Measurements from ENCODE around the gene B3GALT6.

Gene B3GALT6

GRCh38 chr1:1199961-1200875 lies 31.8 kb upstream of the B3GALT6 start:
- DNase-seq, result no peak
- intact Hi-C loops (cut with DNase I), result no loop called here

- DNase-seq, result peak in 41 of 42 donors; percentile 41 to 88 (median 73)
- intact Hi-C loops (cut with DNase I), result no loop called here
Observed at GRCh38 chr1:1200876-1201810, 30.9 kb upstream of the B3GALT6 start.

- intact Hi-C loops (cut with DNase I), result no loop called here
- DNase-seq, result no peak
Observed at GRCh38 chr1:1202831-1203560, 29.0 kb upstream of the B3GALT6 start.

- intact Hi-C loops (cut with DNase I), result no loop called here
- DNase-seq, result no peak
Observed at GRCh38 chr1:1203561-1204424, 28.2 kb upstream of the B3GALT6 start.

DNA sequence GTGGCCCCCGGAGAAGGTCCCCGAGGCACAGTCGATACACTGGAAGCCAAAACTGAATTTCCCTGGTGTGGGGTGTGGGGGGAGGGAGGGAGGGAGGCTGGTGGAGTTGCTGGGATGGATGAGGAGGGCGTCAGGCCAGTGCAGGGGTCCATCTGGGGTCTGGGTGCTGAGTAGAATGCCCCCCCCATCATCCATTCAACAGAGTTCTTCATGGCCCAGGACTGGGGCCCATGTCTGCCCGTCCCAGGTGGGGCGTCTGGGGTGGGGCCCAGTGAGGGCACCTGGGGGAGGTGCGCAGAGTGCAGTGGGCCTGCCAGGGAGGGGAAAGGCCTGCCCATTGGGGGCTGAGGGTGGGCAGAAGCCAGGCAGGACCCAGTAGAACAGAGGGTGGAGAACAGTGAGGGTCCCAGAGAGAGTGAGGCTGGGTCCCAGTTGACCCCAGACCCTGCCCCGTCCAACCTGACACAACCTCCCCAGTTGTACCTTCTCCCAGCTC lies 27.6 kb upstream of the B3GALT6 start:
- no peak for DNase-seq
- intact Hi-C loops (cut with DNase I), result no loop called here

DNA sequence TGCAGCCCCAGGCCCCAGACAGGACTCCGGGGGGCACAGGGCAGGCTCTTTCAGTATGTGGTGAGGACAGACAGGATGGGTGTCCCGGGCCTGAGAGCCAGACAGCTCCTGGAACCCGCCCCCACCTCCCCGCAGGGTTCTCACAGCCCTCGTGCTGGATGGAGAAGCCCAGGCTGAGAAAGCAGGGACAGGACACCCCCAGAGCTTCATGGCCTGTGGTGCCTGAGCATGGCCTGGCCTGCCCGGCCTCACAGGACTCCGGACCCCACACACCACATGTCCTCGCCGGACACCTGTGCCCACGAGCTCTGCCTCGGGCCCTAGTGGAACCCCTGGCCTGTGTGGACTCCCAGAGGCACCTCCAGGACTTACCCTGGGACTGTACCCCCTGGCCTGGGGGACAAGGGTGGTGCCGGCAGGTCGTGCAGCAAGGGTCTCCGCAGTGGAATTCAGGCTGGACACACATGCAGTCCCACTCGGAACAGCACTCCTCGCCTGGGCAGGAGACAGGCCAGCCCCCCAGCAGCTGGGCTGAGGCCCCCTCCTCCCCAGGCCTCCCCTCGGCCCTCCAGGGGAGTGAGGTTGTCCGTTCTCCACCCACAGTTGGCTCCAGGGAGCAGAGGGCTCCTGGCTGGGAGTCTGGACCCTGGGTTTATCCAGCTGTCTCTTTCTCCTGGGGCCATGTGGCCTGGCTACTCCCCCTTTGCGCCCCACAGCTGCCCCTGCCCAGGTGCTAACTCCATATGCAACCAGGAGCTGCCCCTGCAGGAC lies 26.9 kb upstream of the B3GALT6 start:
- no peak for DNase-seq
- intact Hi-C loops (cut with DNase I), result no loop called here

- DNase-seq, result peak in 1 of 42 donors; percentile 1
- intact Hi-C loops (cut with DNase I), result no loop called here
Observed at GRCh38 chr1:1205769-1206375, 26.2 kb upstream of the B3GALT6 start.

GRCh38 chr1:1206376-1206965 lies 25.6 kb upstream of the B3GALT6 start, which contains the start of gene TNFRSF18:
TSS of gene TNFRSF18 (minus strand) at chr1:1206592. CDS start at chr1:1206571, 21 bp downstream.
- peak in 1 of 42 donors; percentile 1 for DNase-seq
- intact Hi-C loops (cut with DNase I), result no loop called here

DNA sequence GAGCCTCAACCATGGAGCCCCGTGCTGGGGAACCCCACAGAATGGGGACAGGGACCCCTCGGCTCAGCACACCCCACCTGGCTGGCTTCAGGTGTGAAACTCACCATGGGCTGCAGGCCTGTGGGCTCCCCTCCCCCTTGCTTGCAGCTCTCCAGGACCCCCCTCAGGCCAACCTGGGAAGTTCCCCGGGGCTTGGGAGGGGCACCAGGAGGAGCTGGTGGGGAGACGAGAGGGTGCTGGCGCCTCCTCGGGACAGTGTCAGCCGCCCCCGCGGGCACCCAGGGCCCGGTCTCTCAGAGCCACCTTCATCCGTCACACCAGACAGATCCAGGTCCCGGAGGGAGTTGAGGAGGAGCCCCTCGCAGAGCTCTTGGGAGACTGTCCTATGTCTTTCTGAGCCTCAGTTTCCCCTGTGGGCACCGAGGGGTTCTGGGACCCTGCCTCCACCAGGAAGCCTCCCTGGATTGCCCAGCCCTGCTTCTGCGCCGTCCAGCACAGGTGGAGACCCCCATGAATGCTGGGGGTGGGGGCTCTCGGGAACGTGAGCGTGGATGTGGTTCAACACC lies 25.0 kb upstream of the B3GALT6 start:
- DNase-seq, result no peak
- intact Hi-C loops (cut with DNase I), result no loop called here

GRCh38 chr1:1207571-1207892 lies 24.5 kb upstream of the B3GALT6 start:
- no peak for DNase-seq
- intact Hi-C loops (cut with DNase I), result no loop called here

DNA sequence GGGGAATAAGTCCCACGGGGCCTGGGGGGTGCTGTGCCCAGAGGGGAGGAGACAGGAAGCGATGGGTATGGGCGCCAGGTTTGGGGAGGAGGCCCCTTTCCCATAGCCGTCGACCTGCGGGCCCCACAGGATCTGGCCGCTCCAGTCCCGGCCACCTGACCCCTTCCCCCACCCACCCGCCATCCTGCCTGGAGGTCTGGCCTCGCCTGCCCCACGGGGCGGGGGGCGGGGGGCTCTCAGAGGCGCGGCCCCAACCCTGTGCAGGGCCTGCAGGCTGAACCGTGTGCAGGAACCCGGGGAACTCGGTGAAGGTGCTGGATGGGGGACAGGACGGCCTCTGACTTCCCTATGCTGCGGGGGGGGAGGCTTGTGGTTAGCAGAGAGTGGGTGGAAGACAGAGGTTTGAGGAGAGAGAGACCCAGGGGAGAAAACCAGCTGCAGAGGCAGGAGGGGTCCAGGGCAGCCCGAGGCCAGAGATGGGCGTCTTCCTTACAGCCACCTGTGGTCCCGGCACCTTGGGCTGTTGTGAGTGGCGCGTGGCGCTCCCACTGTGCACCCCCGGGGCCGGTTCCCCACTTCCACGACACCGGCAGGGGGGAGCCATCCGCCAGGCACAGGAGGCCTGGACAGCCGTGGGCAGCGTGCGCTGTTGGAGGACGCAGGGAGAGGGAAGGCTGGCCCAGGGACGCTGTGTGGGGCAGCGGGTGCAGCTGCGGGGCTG lies 23.2 kb upstream of the B3GALT6 start:
- peak in 1 of 42 donors; percentile 1 for DNase-seq
- intact Hi-C loops (cut with DNase I), result no loop called here

- intact Hi-C loops (cut with DNase I), result no loop called here
- peak in 1 of 42 donors; percentile 0 for DNase-seq
Observed at GRCh38 chr1:1210726-1211540, 21.1 kb upstream of the B3GALT6 start.

GRCh38 chr1:1211541-1212441 lies 20.2 kb upstream of the B3GALT6 start:
- intact Hi-C loops (cut with DNase I), result no loop called here
- peak in 1 of 42 donors; percentile 1 for DNase-seq
